ENCODE measurements around the gene NTM.

GRCh38 chr11:131687291-131688047 lies 317.1 kb downstream of the NTM start:
- TF ChIP-seq POLR2A (IDR thresholded peaks at IDR 0.05): no peak
- TF ChIP-seq, protein P1, sequence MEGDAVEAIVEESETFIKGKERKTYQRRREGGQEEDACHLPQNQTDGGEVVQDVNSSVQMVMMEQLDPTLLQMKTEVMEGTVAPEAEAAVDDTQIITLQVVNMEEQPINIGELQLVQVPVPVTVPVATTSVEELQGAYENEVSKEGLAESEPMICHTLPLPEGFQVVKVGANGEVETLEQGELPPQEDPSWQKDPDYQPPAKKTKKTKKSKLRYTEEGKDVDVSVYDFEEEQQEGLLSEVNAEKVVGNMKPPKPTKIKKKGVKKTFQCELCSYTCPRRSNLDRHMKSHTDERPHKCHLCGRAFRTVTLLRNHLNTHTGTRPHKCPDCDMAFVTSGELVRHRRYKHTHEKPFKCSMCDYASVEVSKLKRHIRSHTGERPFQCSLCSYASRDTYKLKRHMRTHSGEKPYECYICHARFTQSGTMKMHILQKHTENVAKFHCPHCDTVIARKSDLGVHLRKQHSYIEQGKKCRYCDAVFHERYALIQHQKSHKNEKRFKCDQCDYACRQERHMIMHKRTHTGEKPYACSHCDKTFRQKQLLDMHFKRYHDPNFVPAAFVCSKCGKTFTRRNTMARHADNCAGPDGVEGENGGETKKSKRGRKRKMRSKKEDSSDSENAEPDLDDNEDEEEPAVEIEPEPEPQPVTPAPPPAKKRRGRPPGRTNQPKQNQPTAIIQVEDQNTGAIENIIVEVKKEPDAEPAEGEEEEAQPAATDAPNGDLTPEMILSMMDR (IDR thresholded peaks at IDR 0.05): no peak

All from Peyer's patch (tissue), 4 donors.